Measurements from ENCODE around the gene STAG2.
"Not testable (repeated sequence)": the region's sequence is repeated elsewhere in the genome, so short reads cannot be mapped to it uniquely, and the experiment has no call there.

STAG2 gene

GRCh38 chrX:123923211-123923610 is 38.3 kb upstream of the STAG2 start:
- Histone ChIP-seq H3K79me1 (ENCODE audit: low read length) (no peaks in the 10 kb centered on the region), H3K9me3 (ENCODE audit: insufficient read depth, low read depth, low read length) (no peaks in the 10 kb centered on the region), H2AK5ac (ENCODE audit: low read length) (no peak overlapping the region), H2BK5ac (ENCODE audit: low read depth, low read length, poor library complexity) (no peak overlapping the region), H3K4me1 (ENCODE audit: control insufficient read depth in 1 of 2, insufficient read depth in 2 of 2, low read length in 2 of 2) (no peaks in the 10 kb centered on the region), H3K14ac (ENCODE audit: low read length) (no peak overlapping the region), H3K79me2 (ENCODE audit: control insufficient read depth, insufficient read depth, low read length, poor library complexity) (no peaks in the 10 kb centered on the region), H3K27ac (ENCODE audit: low read depth, low read length) (no peak overlapping the region), H3K27me3 (ENCODE audit: insufficient read depth, low read length) (no peaks in the 10 kb centered on the region), H3K4me3 (ENCODE audit: low read depth, low read length) (no peak overlapping the region), H4K91ac (ENCODE audit: low read depth, low read length) (no peak overlapping the region), H3K18ac (ENCODE audit: low read length) (no peak overlapping the region), H2BK12ac (ENCODE audit: low read length) (no peak overlapping the region), H4K12ac (ENCODE audit: low read depth, low read length) (no peak overlapping the region), H2BK120ac (ENCODE audit: insufficient read depth, low read length, poor library complexity) (no peak overlapping the region), H4K8ac (ENCODE audit: low read depth, low read length) (no peak overlapping the region), H3K4ac (ENCODE audit: low read depth, low read length) (no peak overlapping the region), H3K4me2 (ENCODE audit: low read length) (no peak overlapping the region), H3K36me3 (ENCODE audit: control insufficient read depth in 1 of 2, insufficient read depth in 2 of 2, low read length in 2 of 2) (no peaks in the 10 kb centered on the region), H3K9ac (ENCODE audit: low read length) (no peak overlapping the region), H3K23ac (ENCODE audit: low read length) (no peak overlapping the region), H2AFZ (ENCODE audit: insufficient read depth, low read length, poor library complexity) (no peak overlapping the region)
- no CpG with 5 or more reads among the region's 2 CpGs for WGBS (ENCODE audit: extremely low coverage, insufficient coverage, insufficient read length)
- no peak for DNase-seq

GRCh38 chrX:123924186-123924585 is 37.3 kb upstream of the STAG2 start:
- no CpG with 5 or more reads among the region's 1 CpG for WGBS (ENCODE audit: extremely low coverage, insufficient coverage, insufficient read length)
- no peak overlapping the region for H2AK5ac ChIP-seq (ENCODE audit: low read length)
- H3K23ac ChIP-seq (ENCODE audit: low read length), result no peak overlapping the region
- no peak overlapping the region for H3K4ac ChIP-seq (ENCODE audit: low read depth, low read length)
- H3K4me2 ChIP-seq (ENCODE audit: low read length), result no peak overlapping the region
- no peaks in the 10 kb centered on the region for H3K79me1 ChIP-seq (ENCODE audit: low read length)
- H4K91ac ChIP-seq (ENCODE audit: low read depth, low read length), result no peak overlapping the region
- no peak overlapping the region for H4K12ac ChIP-seq (ENCODE audit: low read depth, low read length)
- no peak overlapping the region for H2BK5ac ChIP-seq (ENCODE audit: low read depth, low read length, poor library complexity)
- H3K4me1 ChIP-seq (ENCODE audit: control insufficient read depth in 1 of 2, insufficient read depth in 2 of 2, low read length in 2 of 2), result no peaks in the 10 kb centered on the region
- DNase-seq, result peak in 1 of 2 donors; percentile 39
- H3K79me2 ChIP-seq (ENCODE audit: control insufficient read depth, insufficient read depth, low read length, poor library complexity), result no peaks in the 10 kb centered on the region
- no peak overlapping the region for H2AFZ ChIP-seq (ENCODE audit: insufficient read depth, low read length, poor library complexity)
- no peak overlapping the region for H2BK120ac ChIP-seq (ENCODE audit: insufficient read depth, low read length, poor library complexity)
- H3K27ac ChIP-seq (ENCODE audit: low read depth, low read length), result no peak overlapping the region
- no peaks in the 10 kb centered on the region for H3K36me3 ChIP-seq (ENCODE audit: control insufficient read depth in 1 of 2, insufficient read depth in 2 of 2, low read length in 2 of 2)
- H3K9ac ChIP-seq (ENCODE audit: low read length), result no peak overlapping the region
- H3K14ac ChIP-seq (ENCODE audit: low read length), result no peak overlapping the region
- no peak overlapping the region for H3K18ac ChIP-seq (ENCODE audit: low read length)
- no peak overlapping the region for H2BK12ac ChIP-seq (ENCODE audit: low read length)
- no peaks in the 10 kb centered on the region for H3K27me3 ChIP-seq (ENCODE audit: insufficient read depth, low read length)
- no peak overlapping the region for H3K4me3 ChIP-seq (ENCODE audit: low read depth, low read length)
- H3K9me3 ChIP-seq (ENCODE audit: insufficient read depth, low read depth, low read length), result no peaks in the 10 kb centered on the region
- H4K8ac ChIP-seq (ENCODE audit: low read depth, low read length), result no peak overlapping the region

- no peaks in the 10 kb centered on the region for H3K79me1 ChIP-seq (ENCODE audit: low read length)
- no peaks in the 10 kb centered on the region for H3K79me2 ChIP-seq (ENCODE audit: control insufficient read depth, insufficient read depth, low read length, poor library complexity)
- no peak overlapping the region for H2AFZ ChIP-seq (ENCODE audit: insufficient read depth, low read length, poor library complexity)
- H3K4me1 ChIP-seq (ENCODE audit: control insufficient read depth in 1 of 2, insufficient read depth in 2 of 2, low read length in 2 of 2), result no peaks in the 10 kb centered on the region
- no peak overlapping the region for H4K12ac ChIP-seq (ENCODE audit: low read depth, low read length)
- H3K4me2 ChIP-seq (ENCODE audit: low read length), result no peak overlapping the region
- H3K4me3 ChIP-seq (ENCODE audit: low read depth, low read length), result no peak overlapping the region
- H2AK5ac ChIP-seq (ENCODE audit: low read length), result no peak overlapping the region
- H2BK12ac ChIP-seq (ENCODE audit: low read length), result no peak overlapping the region
- H3K4ac ChIP-seq (ENCODE audit: low read depth, low read length), result no peak overlapping the region
- H2BK120ac ChIP-seq (ENCODE audit: insufficient read depth, low read length, poor library complexity), result no peak overlapping the region
- no CpG with 5 or more reads among the region's 2 CpGs for WGBS (ENCODE audit: extremely low coverage, insufficient coverage, insufficient read length)
- no peak overlapping the region for H4K91ac ChIP-seq (ENCODE audit: low read depth, low read length)
- no peak overlapping the region for H3K27ac ChIP-seq (ENCODE audit: low read depth, low read length)
- no peak overlapping the region for H3K18ac ChIP-seq (ENCODE audit: low read length)
- no peaks in the 10 kb centered on the region for H3K36me3 ChIP-seq (ENCODE audit: control insufficient read depth in 1 of 2, insufficient read depth in 2 of 2, low read length in 2 of 2)
- H3K23ac ChIP-seq (ENCODE audit: low read length), result no peak overlapping the region
- H3K14ac ChIP-seq (ENCODE audit: low read length), result no peak overlapping the region
- no peak for DNase-seq
- no peak overlapping the region for H2BK5ac ChIP-seq (ENCODE audit: low read depth, low read length, poor library complexity)
- no peaks in the 10 kb centered on the region for H3K27me3 ChIP-seq (ENCODE audit: insufficient read depth, low read length)
- no peaks in the 10 kb centered on the region for H3K9me3 ChIP-seq (ENCODE audit: insufficient read depth, low read depth, low read length)
- H4K8ac ChIP-seq (ENCODE audit: low read depth, low read length), result no peak overlapping the region
- no peak overlapping the region for H3K9ac ChIP-seq (ENCODE audit: low read length)
Observed at GRCh38 chrX:123927845-123928244, 33.7 kb upstream of the STAG2 start.

GRCh38 chrX:123932055-123932454 is 29.5 kb upstream of the STAG2 start:
- H3K4ac ChIP-seq (ENCODE audit: low read depth, low read length), result not testable (repeated sequence)

More at GRCh38 chrX:123932055-123932454, 29.5 kb upstream of the STAG2 start:
- H3K4me1 ChIP-seq (ENCODE audit: control insufficient read depth in 1 of 2, insufficient read depth in 2 of 2, low read length in 2 of 2); H2BK12ac ChIP-seq (ENCODE audit: low read length); H3K23ac ChIP-seq (ENCODE audit: low read length); H2BK5ac ChIP-seq (ENCODE audit: low read depth, low read length, poor library complexity); H4K8ac ChIP-seq (ENCODE audit: low read depth, low read length); H3K79me1 ChIP-seq (ENCODE audit: low read length); H3K14ac ChIP-seq (ENCODE audit: low read length); H3K36me3 ChIP-seq (ENCODE audit: control insufficient read depth in 1 of 2, insufficient read depth in 2 of 2, low read length in 2 of 2); H3K79me2 ChIP-seq (ENCODE audit: control insufficient read depth, insufficient read depth, low read length, poor library complexity); H4K12ac ChIP-seq (ENCODE audit: low read depth, low read length); H3K9me3 ChIP-seq (ENCODE audit: insufficient read depth, low read depth, low read length); H4K91ac ChIP-seq (ENCODE audit: low read depth, low read length); DNase-seq; H2BK120ac ChIP-seq (ENCODE audit: insufficient read depth, low read length, poor library complexity); H3K4me2 ChIP-seq (ENCODE audit: low read length); H3K4me3 ChIP-seq (ENCODE audit: low read depth, low read length); H2AFZ ChIP-seq (ENCODE audit: insufficient read depth, low read length, poor library complexity); H2AK5ac ChIP-seq (ENCODE audit: low read length); H3K27me3 ChIP-seq (ENCODE audit: insufficient read depth, low read length); H3K27ac ChIP-seq (ENCODE audit: low read depth, low read length); H3K18ac ChIP-seq (ENCODE audit: low read length); H3K9ac ChIP-seq (ENCODE audit: low read length): not testable (repeated sequence)
- no CpG with 5 or more reads among the region's 2 CpGs for WGBS (ENCODE audit: extremely low coverage, insufficient coverage, insufficient read length)
